ENCODE measurements around the gene ACAD9. TPM values are rescaled to one million over a fixed set of nuclear protein-coding genes. Genes with fewer than 3 reads are reported as not detected.

ACAD9 gene
- polyA plus RNA-seq, 1 of the 3 experiments (the other 2 are of a cell fraction) = 41.9 TPM

DNA sequence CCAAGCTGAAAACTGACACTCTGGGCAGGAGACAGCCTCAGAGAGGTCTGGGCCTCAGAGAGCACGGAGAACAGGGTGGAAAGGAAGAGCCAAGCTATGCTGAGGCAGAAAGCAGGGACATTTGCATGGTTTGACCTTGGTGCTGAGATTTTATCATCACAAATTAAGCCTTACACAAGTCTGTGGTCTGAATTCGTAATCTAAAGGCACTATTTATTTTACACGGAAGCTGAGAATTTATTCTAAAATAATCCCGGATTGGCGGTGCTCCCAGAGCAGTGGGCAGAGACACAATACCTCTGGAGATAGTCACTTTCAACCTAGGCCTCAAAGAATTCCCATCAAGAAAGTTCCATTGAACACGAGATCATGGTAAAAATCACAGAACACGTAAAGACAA, 67.0 kb downstream of the ACAD9 start:
- no peak overlapping the region for H3K27ac ChIP-seq (ENCODE audit: low read depth in 2 of 2, low read length in 1 of 2)
- H3K4me1 ChIP-seq (ENCODE audit: control insufficient read depth in 1 of 2, insufficient read depth in 2 of 2, low read depth in 1 of 2, low read length in 1 of 2) = no peaks in the 10 kb centered on the region
- H3K9ac ChIP-seq = no peak overlapping the region
- no peaks in the 10 kb centered on the region for H3K79me2 ChIP-seq (ENCODE audit: insufficient read depth)
- H4K20me1 ChIP-seq (ENCODE audit: insufficient read depth) = no peaks in the 10 kb centered on the region
- no peaks in the 10 kb centered on the region; the same call in 1 of the 2 replicates for H3K27me3 ChIP-seq (ENCODE audit: insufficient read depth)
- CTCF ChIA-PET = interaction anchor here (0.8 to 2.1 kb wide), 2 partner anchors 24 kb away, joined by 6 to 8 read pairs; no protein-coding TSS in a partner anchor
- 70% methylated on average over 7 of the region's 7 CpGs for WGBS (ENCODE audit: low lambda C conversion rate)
- DNase-seq = no peak
- no peak for TF ChIP-seq EZH2phosphoT487 (IDR thresholded peaks at IDR 0.05; ENCODE audit: borderline replicate concordance, low read depth)
- no peak for TF ChIP-seq CTCF (IDR thresholded peaks at IDR 0.05)
- TF ChIP-seq MXI1 (IDR thresholded peaks at IDR 0.05; ENCODE audit: low read depth, low read length) = no peak
- TF ChIP-seq TAF1 (IDR thresholded peaks at IDR 0.05; ENCODE audit: borderline replicate concordance, low read depth, low read length) = no peak
- TF ChIP-seq, protein P1, sequence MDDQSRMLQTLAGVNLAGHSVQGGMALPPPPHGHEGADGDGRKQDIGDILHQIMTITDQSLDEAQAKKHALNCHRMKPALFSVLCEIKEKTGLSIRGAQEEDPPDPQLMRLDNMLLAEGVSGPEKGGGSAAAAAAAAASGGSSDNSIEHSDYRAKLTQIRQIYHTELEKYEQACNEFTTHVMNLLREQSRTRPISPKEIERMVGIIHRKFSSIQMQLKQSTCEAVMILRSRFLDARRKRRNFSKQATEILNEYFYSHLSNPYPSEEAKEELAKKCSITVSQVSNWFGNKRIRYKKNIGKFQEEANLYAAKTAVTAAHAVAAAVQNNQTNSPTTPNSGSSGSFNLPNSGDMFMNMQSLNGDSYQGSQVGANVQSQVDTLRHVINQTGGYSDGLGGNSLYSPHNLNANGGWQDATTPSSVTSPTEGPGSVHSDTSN (IDR thresholded peaks at IDR 0.05) = no peak
- TF ChIP-seq, protein P2, sequence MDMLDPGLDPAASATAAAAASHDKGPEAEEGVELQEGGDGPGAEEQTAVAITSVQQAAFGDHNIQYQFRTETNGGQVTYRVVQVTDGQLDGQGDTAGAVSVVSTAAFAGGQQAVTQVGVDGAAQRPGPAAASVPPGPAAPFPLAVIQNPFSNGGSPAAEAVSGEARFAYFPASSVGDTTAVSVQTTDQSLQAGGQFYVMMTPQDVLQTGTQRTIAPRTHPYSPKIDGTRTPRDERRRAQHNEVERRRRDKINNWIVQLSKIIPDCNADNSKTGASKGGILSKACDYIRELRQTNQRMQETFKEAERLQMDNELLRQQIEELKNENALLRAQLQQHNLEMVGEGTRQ (IDR thresholded peaks at IDR 0.05; ENCODE audit: borderline replicate concordance, low read depth, low read length) = no peak
- no peak for TF ChIP-seq YY1 (IDR thresholded peaks at IDR 0.05; ENCODE audit: low read depth)
- TF ChIP-seq ELF1 (IDR thresholded peaks at IDR 0.05) = no peak
- H3K9me3 ChIP-seq = no peaks in the 10 kb centered on the region
- H3K4me3 ChIP-seq (ENCODE audit: low read depth in 2 of 2, low read length in 1 of 2) = no peak overlapping the region
- H3K4me2 ChIP-seq = no peak overlapping the region
- no peaks in the 10 kb centered on the region for H3K9me2 ChIP-seq
- no peaks in the 10 kb centered on the region for H3K36me3 ChIP-seq (replicated peaks in 1 of 2; ENCODE audit: control insufficient read depth in 1 of 2, insufficient read depth in 2 of 2, low read length in 1 of 2)
- H2AFZ ChIP-seq (ENCODE audit: low read depth) = no peak overlapping the region
- no peaks in the 10 kb centered on the region for H3F3A ChIP-seq (replicated peaks; ENCODE audit: insufficient read depth)
- POLR2A ChIA-PET = no interaction called here

DNA sequence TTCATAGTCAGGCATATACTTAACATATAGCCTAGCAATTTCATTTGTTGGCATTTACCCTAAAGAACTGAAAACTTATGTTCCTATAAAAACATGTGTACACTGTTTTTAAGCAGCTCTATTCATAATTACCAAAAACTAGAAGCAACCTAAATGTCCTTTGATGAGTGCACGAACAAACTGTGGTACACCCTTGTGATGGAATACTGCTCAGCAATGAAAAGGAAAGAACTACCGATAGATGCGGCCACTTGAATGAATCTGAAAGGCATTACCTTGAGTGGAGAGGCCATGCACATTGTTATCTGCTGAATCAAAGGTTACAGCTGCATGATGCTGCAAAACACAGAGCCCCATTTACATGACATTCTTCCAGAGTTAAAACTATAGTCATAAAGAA, 69.7 kb downstream of the ACAD9 start:
- no peaks in the 10 kb centered on the region for H3K36me3 ChIP-seq (replicated peaks in 1 of 2; ENCODE audit: control insufficient read depth in 1 of 2, insufficient read depth in 2 of 2, low read length in 1 of 2)
- no peaks in the 10 kb centered on the region for H4K20me1 ChIP-seq (ENCODE audit: insufficient read depth)
- no peak overlapping the region for H3K9ac ChIP-seq
- no peak overlapping the region for H3K27ac ChIP-seq (ENCODE audit: low read depth in 2 of 2, low read length in 1 of 2)
- H3K4me2 ChIP-seq = no peak overlapping the region
- H2AFZ ChIP-seq (ENCODE audit: low read depth) = no peak overlapping the region
- H3K4me1 ChIP-seq (ENCODE audit: control insufficient read depth in 1 of 2, insufficient read depth in 2 of 2, low read depth in 1 of 2, low read length in 1 of 2) = no peaks in the 10 kb centered on the region
- H3K9me2 ChIP-seq = no peaks in the 10 kb centered on the region
- CTCF ChIA-PET = interaction anchor here (2.8 kb wide), 1 partner anchor 21 kb away, joined by 16 read pairs; no protein-coding TSS in a partner anchor
- no peak for DNase-seq
- TF ChIP-seq TAF1 (IDR thresholded peaks at IDR 0.05; ENCODE audit: borderline replicate concordance, low read depth, low read length) = no peak
- no peak for TF ChIP-seq RXRA (IDR thresholded peaks at IDR 0.05; ENCODE audit: borderline replicate concordance, low read depth)
- TF ChIP-seq GABPA (IDR thresholded peaks at IDR 0.05; ENCODE audit: low read depth) = no peak
- TF ChIP-seq CHD2 (IDR thresholded peaks at IDR 0.05; ENCODE audit: low read length, partially characterized antibody) = no peak
- TF ChIP-seq, protein P3, sequence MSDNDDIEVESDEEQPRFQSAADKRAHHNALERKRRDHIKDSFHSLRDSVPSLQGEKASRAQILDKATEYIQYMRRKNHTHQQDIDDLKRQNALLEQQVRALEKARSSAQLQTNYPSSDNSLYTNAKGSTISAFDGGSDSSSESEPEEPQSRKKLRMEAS (IDR thresholded peaks at IDR 0.05; ENCODE audit: low read depth) = no peak
- TF ChIP-seq TEAD4 (IDR thresholded peaks at IDR 0.05; ENCODE audit: borderline replicate concordance, insufficient read depth) = no peak
- TF ChIP-seq SIN3A (IDR thresholded peaks at IDR 0.05; ENCODE audit: borderline replicate concordance, low read depth, low read length) = no peak
- TF ChIP-seq EZH2phosphoT487 (IDR thresholded peaks at IDR 0.05; ENCODE audit: borderline replicate concordance, low read depth) = no peak
- TF ChIP-seq FOSL2 (IDR thresholded peaks at IDR 0.05; ENCODE audit: borderline replicate concordance, low read depth) = no peak
- TF ChIP-seq USF1 (IDR thresholded peaks at IDR 0.05; ENCODE audit: borderline replicate concordance, low read depth) = no peak
- no peak for TF ChIP-seq MEF2A (IDR thresholded peaks at IDR 0.05; ENCODE audit: borderline replicate concordance, low read depth)
- POLR2A ChIA-PET = no interaction called here
- WGBS (ENCODE audit: low lambda C conversion rate) = 88% methylated on average over 3 of the region's 3 CpGs
- no peaks in the 10 kb centered on the region for H3K9me3 ChIP-seq
- H3F3A ChIP-seq (replicated peaks; ENCODE audit: insufficient read depth) = no peaks in the 10 kb centered on the region
- no peaks in the 10 kb centered on the region for H3K79me2 ChIP-seq (ENCODE audit: insufficient read depth)
- no peak overlapping the region for H3K4me3 ChIP-seq (ENCODE audit: low read depth in 2 of 2, low read length in 1 of 2)
- H3K27me3 ChIP-seq (ENCODE audit: insufficient read depth) = no peaks in the 10 kb centered on the region

Data from SK-N-SH (cell line).